ENCODE measurements around the gene CUL4B.

- TF ChIP-seq, protein P1, sequence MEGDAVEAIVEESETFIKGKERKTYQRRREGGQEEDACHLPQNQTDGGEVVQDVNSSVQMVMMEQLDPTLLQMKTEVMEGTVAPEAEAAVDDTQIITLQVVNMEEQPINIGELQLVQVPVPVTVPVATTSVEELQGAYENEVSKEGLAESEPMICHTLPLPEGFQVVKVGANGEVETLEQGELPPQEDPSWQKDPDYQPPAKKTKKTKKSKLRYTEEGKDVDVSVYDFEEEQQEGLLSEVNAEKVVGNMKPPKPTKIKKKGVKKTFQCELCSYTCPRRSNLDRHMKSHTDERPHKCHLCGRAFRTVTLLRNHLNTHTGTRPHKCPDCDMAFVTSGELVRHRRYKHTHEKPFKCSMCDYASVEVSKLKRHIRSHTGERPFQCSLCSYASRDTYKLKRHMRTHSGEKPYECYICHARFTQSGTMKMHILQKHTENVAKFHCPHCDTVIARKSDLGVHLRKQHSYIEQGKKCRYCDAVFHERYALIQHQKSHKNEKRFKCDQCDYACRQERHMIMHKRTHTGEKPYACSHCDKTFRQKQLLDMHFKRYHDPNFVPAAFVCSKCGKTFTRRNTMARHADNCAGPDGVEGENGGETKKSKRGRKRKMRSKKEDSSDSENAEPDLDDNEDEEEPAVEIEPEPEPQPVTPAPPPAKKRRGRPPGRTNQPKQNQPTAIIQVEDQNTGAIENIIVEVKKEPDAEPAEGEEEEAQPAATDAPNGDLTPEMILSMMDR (conservative IDR thresholded peaks at IDR 0.05; ENCODE audit: low read depth in 2 of 2) = no peak
- no peak for TF ChIP-seq REST (IDR thresholded peaks at IDR 0.05; ENCODE audit: unreplicated experiment)
- no peak for TF ChIP-seq JUNB (IDR thresholded peaks at IDR 0.05; ENCODE audit: unreplicated experiment)
- TF ChIP-seq EZH2 (IDR thresholded peaks at IDR 0.05; ENCODE audit: low read depth, unreplicated experiment) = no peak
- TF ChIP-seq POLR2AphosphoS5 (IDR thresholded peaks at IDR 0.05; ENCODE audit: low read depth) = no peak
- TF ChIP-seq EZH2phosphoT487 (IDR thresholded peaks at IDR 0.05; ENCODE audit: unreplicated experiment) = no peak
- TF ChIP-seq STAT1 (IDR thresholded peaks at IDR 0.05; ENCODE audit: unreplicated experiment) = no peak
- no peak for TF ChIP-seq ZNF331 (CRISPR knock-in tag; IDR thresholded peaks at IDR 0.05; ENCODE audit: low read depth)
Observed at GRCh38 chrX:120485315-120485637, 75.5 kb downstream of the CUL4B start.

All from GM23338 (cell line).